Upper lobe of left lung (tissue), 6 donors: ENCODE results near the gene DRGX. TPM values are rescaled to one million over a fixed set of nuclear protein-coding genes. Genes with fewer than 3 reads are reported as not detected.

Experiments
- ATAC-seq, 2 donors: fragments of 200-7000 bp; cut with Tn5 transposase; one replicate each; pipeline ENCODE4 v1.9.1; 2022; ENCODE audit warnings: mild to moderate bottlenecking in 2 of 2, moderate library complexity in 2 of 2; ENCODE audit not compliant: low FRiP score in 2 of 2
- DNase-seq, 2 donors: peaks; one replicate each; pipeline ENCODE4 v3.0.0-alpha.2; 2019 to 2020
- H3K27ac ChIP-seq, 4 donors: fragments of 200-600 bp; sonication (generic); one replicate each; pipeline ENCODE4 v1.5.1; 2016 to 2019
- H3K27me3 ChIP-seq, 4 donors: fragments of 200-600 bp; sonication (generic); one replicate each; pipeline ENCODE4 v1.5.1; 2017 to 2019
- H3K36me3 ChIP-seq, 4 donors: fragments of 200-600 bp; sonication (generic); one replicate each; pipeline ENCODE4 v1.5.1; 2016 to 2019
- H3K4me1 ChIP-seq, 4 donors: fragments of 200-600 bp; sonication (generic); one replicate each; pipeline ENCODE4 v1.5.1; 2018 to 2019
- H3K4me3 ChIP-seq, 4 donors: fragments of 200-600 bp; sonication (generic); one replicate each; pipeline ENCODE4 v1.5.1; 2017 to 2019; ENCODE audit warnings: mild to moderate bottlenecking in 2 of 4, moderate library complexity in 1 of 4
- H3K9me3 ChIP-seq, 4 donors: fragments of 200-600 bp; sonication (generic); one replicate each; pipeline ENCODE4 v1.5.1; 2018 to 2019
- CTCF ChIP-seq, 6 experiments: fragments of 450-650 bp in 4 of 6; fragments of 200-600 bp in 2 of 6; sonication (generic) in 2 of 6; IDR thresholded peaks; one replicate each; pipeline ENCODE4 v1.5.1; 2016 to 2019; ENCODE audit warnings: antibody characterized with exemption in 6 of 6
- EP300 ChIP-seq, 4 donors: sonication (generic); formaldehyde crosslinking; IDR thresholded peaks; one replicate each; pipeline ENCODE4 v1.5.1; 2017; ENCODE audit warnings: antibody characterized with exemption in 4 of 4, control low read depth in 2 of 4
- POLR2A ChIP-seq, 4 donors: fragments of 450-650 bp; IDR thresholded peaks; one replicate each; pipeline ENCODE4 v1.5.1; 2016 to 2017; ENCODE audit warnings: antibody characterized with exemption in 4 of 4, mild to moderate bottlenecking in 2 of 4
- POLR2AphosphoS5 ChIP-seq, 2 donors: sonication (generic); formaldehyde crosslinking; IDR thresholded peaks; one replicate each; pipeline ENCODE4 v1.5.1; 2017; ENCODE audit warnings: antibody characterized with exemption in 2 of 2
- WGBS, 2 donors: methylation state at CpG; one replicate each; pipeline ENCODE4 v1.1.5; 2017 to 2018; 5-methylcytosine and 5-hydroxymethylcytosine counted together
- total RNA-seq, 6 donors: library from RNA; depleted of rRNA in 4 of 6; stranded (reverse); fragments of >200 nt in 4 of 6; gene quantifications; one replicate each; pipeline versions ENCODE4 v1.1.0 to v1.2.1, GENCODE V29; 2016 to 2021
- donor health status: DM: no; HTN: no; CAD: no; lungs with moderate emphysema.
- donor health status: DM: no; HTN: yes; CAD: no; lungs with severe emphysema.

DRGX gene
- total RNA-seq, 6 donors from 2014 or later = 0.09 to 0.17 TPM; not detected in 4

- 84 to 86% methylated on average over 5 of the region's 5 CpGs for WGBS, 2 donors
- no peak for TF ChIP-seq POLR2AphosphoS5 (IDR thresholded peaks at IDR 0.05)
- no peak for TF ChIP-seq POLR2A (IDR thresholded peaks at IDR 0.05)
- no peak for TF ChIP-seq CTCF (IDR thresholded peaks at IDR 0.05)
- TF ChIP-seq EP300 (IDR thresholded peaks at IDR 0.05) = no peak
- Histone ChIP-seq H3K4me3 (no peak overlapping the region), H3K36me3 (no peaks in the 10 kb centered on the region), H3K4me1 (peaks cover 0 to 9% (median 6%) of the 10 kb centered on the region in 4 donors), H3K27ac (no peak overlapping the region), H3K27me3 (no peaks in the 10 kb centered on the region), H3K9me3 (no peaks in the 10 kb centered on the region)
- ATAC-seq (no peak), DNase-seq (no peak)
Observed at GRCh38 chr10:49314806-49315205, 81.1 kb downstream of the DRGX start.

Other genes with a start within 250 kb of the DRGX start
- 10 to 100 TPM; 12.3 to 52.3 (median 30.7) TPM for gene TMEM273, start 207.7 kb downstream of the DRGX start, total RNA-seq
- gene C10orf71, start 96.9 kb downstream of the DRGX start, total RNA-seq = not detected
- gene ERCC6, start 143.0 kb upstream of the DRGX start, total RNA-seq = 10 to 100 TPM in 5 of 6 donors, 1 to 10 TPM in 1; 8.4 to 30.4 (median 23.3) TPM
- gene SLC18A3, start 214.2 kb upstream of the DRGX start, total RNA-seq = not detected
- not detected for gene CHAT, start 217.9 kb upstream of the DRGX start, total RNA-seq